ENCODE results near the gene ELAC2. TPM values are rescaled to one million over a fixed set of nuclear protein-coding genes. Genes with fewer than 3 reads are reported as not detected.

Gene ELAC2
- polyA plus RNA-seq, 1 donor (not counting 4 experiments of a cell fraction or from before 2014, with no cell fraction given), result 78.7 TPM

DNA sequence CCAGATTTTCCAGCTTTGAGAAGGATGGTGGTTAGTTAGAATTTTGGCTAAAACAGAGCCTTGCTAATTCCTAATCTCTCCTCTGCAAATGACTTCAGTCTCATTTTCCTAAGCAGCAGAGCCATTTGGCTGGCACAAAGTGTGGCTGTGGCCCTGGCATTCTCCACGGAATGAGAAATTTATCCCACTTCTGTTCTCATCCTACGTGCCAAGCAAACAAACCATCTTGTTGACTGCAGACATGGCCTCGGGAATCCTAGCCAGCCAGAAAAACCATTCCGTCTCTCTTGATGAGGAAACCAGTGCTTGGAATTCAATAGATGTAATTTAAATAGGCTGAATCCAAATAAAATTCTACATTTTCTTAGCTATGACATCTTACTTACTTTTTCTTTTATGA, 34.1 kb upstream of the ELAC2 start:
- H3K36me3 ChIP-seq (ENCODE audit: control insufficient read depth in 2 of 2, extremely low read depth in 1 of 2, insufficient read depth in 2 of 2, low read length in 2 of 2), result no peaks in the 10 kb centered on the region
- dilution Hi-C loops (cut with MboI; ENCODE audit: extremely low pct_ligation_motif_present, low sequenced_read_pairs), result no loop called here
- no peaks in the 10 kb centered on the region for H3K9me3 ChIP-seq (ENCODE audit: control insufficient read depth, low read depth, low read length)
- no peak overlapping the region for H3K9ac ChIP-seq (ENCODE audit: control insufficient read depth, extremely low read depth, insufficient read depth, low read length)
- H3K79me2 ChIP-seq (ENCODE audit: control insufficient read depth, insufficient read depth, low read length), result no peaks in the 10 kb centered on the region
- H3K4me2 ChIP-seq (ENCODE audit: control insufficient read depth, extremely low read depth, insufficient read depth, low read depth, low read length), result no peak overlapping the region
- no peaks in the 10 kb centered on the region for H3K27me3 ChIP-seq (ENCODE audit: control insufficient read depth, extremely low read depth, insufficient read depth, low read length)
- no peak for FAIRE-seq
- no peaks in the 10 kb centered on the region for H3K4me1 ChIP-seq (ENCODE audit: control insufficient read depth, extremely low read depth, insufficient read depth, low read length)
- H2AFZ ChIP-seq (ENCODE audit: control insufficient read depth, low read length), result no peak overlapping the region
- TF ChIP-seq, protein P1, sequence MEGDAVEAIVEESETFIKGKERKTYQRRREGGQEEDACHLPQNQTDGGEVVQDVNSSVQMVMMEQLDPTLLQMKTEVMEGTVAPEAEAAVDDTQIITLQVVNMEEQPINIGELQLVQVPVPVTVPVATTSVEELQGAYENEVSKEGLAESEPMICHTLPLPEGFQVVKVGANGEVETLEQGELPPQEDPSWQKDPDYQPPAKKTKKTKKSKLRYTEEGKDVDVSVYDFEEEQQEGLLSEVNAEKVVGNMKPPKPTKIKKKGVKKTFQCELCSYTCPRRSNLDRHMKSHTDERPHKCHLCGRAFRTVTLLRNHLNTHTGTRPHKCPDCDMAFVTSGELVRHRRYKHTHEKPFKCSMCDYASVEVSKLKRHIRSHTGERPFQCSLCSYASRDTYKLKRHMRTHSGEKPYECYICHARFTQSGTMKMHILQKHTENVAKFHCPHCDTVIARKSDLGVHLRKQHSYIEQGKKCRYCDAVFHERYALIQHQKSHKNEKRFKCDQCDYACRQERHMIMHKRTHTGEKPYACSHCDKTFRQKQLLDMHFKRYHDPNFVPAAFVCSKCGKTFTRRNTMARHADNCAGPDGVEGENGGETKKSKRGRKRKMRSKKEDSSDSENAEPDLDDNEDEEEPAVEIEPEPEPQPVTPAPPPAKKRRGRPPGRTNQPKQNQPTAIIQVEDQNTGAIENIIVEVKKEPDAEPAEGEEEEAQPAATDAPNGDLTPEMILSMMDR (optimal IDR thresholded peaks at IDR 0.05 in 1 of 3, IDR thresholded peaks at IDR 0.05 in 1 of 3, conservative IDR thresholded peaks at IDR 0.05 in 1 of 3; ENCODE audit: extremely low read depth in 1 of 3, insufficient read depth in 2 of 3, low read length in 3 of 3), result no peak
- TF ChIP-seq EZH2 (IDR thresholded peaks at IDR 0.05; ENCODE audit: low read length), result no peak
- H4K20me1 ChIP-seq (ENCODE audit: control insufficient read depth, extremely low read depth, insufficient read depth, low read length), result no peaks in the 10 kb centered on the region
- DNase-seq (ENCODE audit: low read depth, low spot score), result no peak
- no peak overlapping the region for H3K4me3 ChIP-seq (ENCODE audit: control insufficient read depth in 2 of 3, extremely low read depth in 1 of 3, insufficient read depth in 2 of 3, low read depth in 1 of 3, low read length in 3 of 3)
- H3K27ac ChIP-seq (ENCODE audit: control insufficient read depth, insufficient read depth, low read length), result no peak overlapping the region
- no peaks in the 10 kb centered on the region for H3K9me1 ChIP-seq (ENCODE audit: control insufficient read depth, extremely low read depth, insufficient read depth, low read length)

DNA sequence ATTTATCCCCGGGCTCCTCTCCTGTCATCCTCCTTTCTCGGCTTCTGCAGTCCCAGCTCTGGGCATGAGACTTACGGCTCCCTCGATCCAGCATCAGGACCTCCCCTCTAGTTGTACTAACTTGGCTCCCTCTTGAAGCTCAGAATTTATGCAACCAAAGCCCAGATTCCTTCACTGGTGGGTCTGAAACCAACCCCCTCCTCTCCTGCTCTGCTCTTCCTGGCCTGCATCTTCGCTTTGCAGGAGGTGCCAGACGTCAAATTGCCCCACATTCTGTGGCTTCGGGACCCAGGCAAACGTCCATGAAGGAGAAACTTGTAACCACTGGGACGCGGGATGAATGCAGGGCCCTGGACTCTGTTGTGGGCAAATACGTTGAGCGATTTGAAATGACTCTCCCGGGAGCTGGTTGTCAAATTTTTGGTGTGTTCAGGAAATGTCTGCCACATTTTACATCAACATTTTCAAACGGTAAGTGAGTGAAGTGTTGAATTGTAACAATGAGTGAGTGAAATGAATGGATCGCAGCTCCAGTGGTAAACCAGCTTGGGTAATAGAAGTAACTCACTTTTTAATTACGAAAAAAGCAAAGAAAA, 29.3 kb upstream of the ELAC2 start:
- no peak for TF ChIP-seq EZH2 (IDR thresholded peaks at IDR 0.05; ENCODE audit: low read length)
- TF ChIP-seq, protein P1 (optimal IDR thresholded peaks at IDR 0.05 in 1 of 3, IDR thresholded peaks at IDR 0.05 in 1 of 3, conservative IDR thresholded peaks at IDR 0.05 in 1 of 3; ENCODE audit: extremely low read depth in 1 of 3, insufficient read depth in 2 of 3, low read length in 3 of 3), result no peak
- no peak for DNase-seq (ENCODE audit: low read depth, low spot score)
- dilution Hi-C loops (cut with MboI; ENCODE audit: extremely low pct_ligation_motif_present, low sequenced_read_pairs), result no loop called here
- FAIRE-seq, result no peak
- no peaks in the 10 kb centered on the region for H3K9me3 ChIP-seq (ENCODE audit: control insufficient read depth, low read depth, low read length)
- no peak overlapping the region for H3K4me3 ChIP-seq (ENCODE audit: control insufficient read depth in 2 of 3, extremely low read depth in 1 of 3, insufficient read depth in 2 of 3, low read depth in 1 of 3, low read length in 3 of 3)
- H3K4me1 ChIP-seq (ENCODE audit: control insufficient read depth, extremely low read depth, insufficient read depth, low read length), result no peaks in the 10 kb centered on the region
- no peaks in the 10 kb centered on the region for H3K79me2 ChIP-seq (ENCODE audit: control insufficient read depth, insufficient read depth, low read length)
- no peak overlapping the region for H3K27ac ChIP-seq (ENCODE audit: control insufficient read depth, insufficient read depth, low read length)
- H2AFZ ChIP-seq (ENCODE audit: control insufficient read depth, low read length), result no peak overlapping the region
- no peaks in the 10 kb centered on the region for H3K9me1 ChIP-seq (ENCODE audit: control insufficient read depth, extremely low read depth, insufficient read depth, low read length)
- no peaks in the 10 kb centered on the region for H3K36me3 ChIP-seq (ENCODE audit: control insufficient read depth in 2 of 2, extremely low read depth in 1 of 2, insufficient read depth in 2 of 2, low read length in 2 of 2)
- no peaks in the 10 kb centered on the region for H4K20me1 ChIP-seq (ENCODE audit: control insufficient read depth, extremely low read depth, insufficient read depth, low read length)
- no peak overlapping the region for H3K9ac ChIP-seq (ENCODE audit: control insufficient read depth, extremely low read depth, insufficient read depth, low read length)
- no peaks in the 10 kb centered on the region for H3K27me3 ChIP-seq (ENCODE audit: control insufficient read depth, extremely low read depth, insufficient read depth, low read length)
- no peak overlapping the region for H3K4me2 ChIP-seq (ENCODE audit: control insufficient read depth, extremely low read depth, insufficient read depth, low read depth, low read length)
